ENCODE data around the gene NKAIN2.

- TF ChIP-seq PBX3 (CRISPR knock-in tag; IDR thresholded peaks at IDR 0.05) = no peak
- TF ChIP-seq ELK4 (IDR thresholded peaks at IDR 0.05; ENCODE audit: borderline replicate concordance, low read depth, low read length) = no peak
Observed at GRCh38 chr6:124677874-124678273, 874.2 kb downstream of the NKAIN2 start.
